Activated naive CD4-positive, alpha-beta T cell treated with anti-CD3 and anti-CD28 coated beads for 36 hours (primary cell): ENCODE data around the gene ARRDC5. TPM values are rescaled to one million over a fixed set of nuclear protein-coding genes. Genes with fewer than 3 reads are reported as not detected.
"Not testable (repeated sequence)": the region's sequence is repeated elsewhere in the genome, so short reads cannot be mapped to it uniquely, and the experiment has no call there.

Experiments used
- CTCF ChIA-PET: fragments of 350-600 bp; sonication (Branson Sonifier 250); formaldehyde crosslinking; loops from one replicate; lab custom pipeline; 2021; ENCODE audit warnings: antibody characterized with exemption; lab: Charles Lee
- DNase-seq: peaks from one replicate; pipeline ENCODE4 v3.0.0-alpha.2; 2020
- H3K27ac Mint-ChIP-seq: one replicate; pipeline ENCODE4 v1.8.0; 2021; ENCODE audit warnings: mild to moderate bottlenecking, mixed read lengths
- H3K27me3 Mint-ChIP-seq: one replicate; pipeline ENCODE4 v1.8.0; 2021; ENCODE audit warnings: low read depth, mixed read lengths
- H3K36me3 Mint-ChIP-seq: one replicate; pipeline ENCODE4 v1.8.0; 2021; ENCODE audit warnings: low read depth, mixed read lengths
- H3K4me1 Mint-ChIP-seq: one replicate; pipeline ENCODE4 v1.8.0; 2021; ENCODE audit warnings: low read depth, mixed read lengths
- H3K4me3 Mint-ChIP-seq: one replicate; pipeline ENCODE4 v1.8.0; 2021; ENCODE audit warnings: mild to moderate bottlenecking, moderate library complexity, mixed read lengths
- H3K9me3 Mint-ChIP-seq: one replicate; pipeline ENCODE4 v1.8.0; 2021; ENCODE audit warnings: mixed read lengths
- intact Hi-C: fragments of 100-400 bp; cut with micrococcal nuclease; formaldehyde crosslinking; loops from one replicate; pipeline ENCODE4 v1.15.1; 2023
- total RNA-seq, 2 experiments: library from RNA; stranded (reverse); gene quantifications; one replicate each; pipeline ENCODE4 v1.2.3, GENCODE V29; 2021

Gene ARRDC5
- total RNA-seq, 2 experiments from 2014 or later = not detected

DNA sequence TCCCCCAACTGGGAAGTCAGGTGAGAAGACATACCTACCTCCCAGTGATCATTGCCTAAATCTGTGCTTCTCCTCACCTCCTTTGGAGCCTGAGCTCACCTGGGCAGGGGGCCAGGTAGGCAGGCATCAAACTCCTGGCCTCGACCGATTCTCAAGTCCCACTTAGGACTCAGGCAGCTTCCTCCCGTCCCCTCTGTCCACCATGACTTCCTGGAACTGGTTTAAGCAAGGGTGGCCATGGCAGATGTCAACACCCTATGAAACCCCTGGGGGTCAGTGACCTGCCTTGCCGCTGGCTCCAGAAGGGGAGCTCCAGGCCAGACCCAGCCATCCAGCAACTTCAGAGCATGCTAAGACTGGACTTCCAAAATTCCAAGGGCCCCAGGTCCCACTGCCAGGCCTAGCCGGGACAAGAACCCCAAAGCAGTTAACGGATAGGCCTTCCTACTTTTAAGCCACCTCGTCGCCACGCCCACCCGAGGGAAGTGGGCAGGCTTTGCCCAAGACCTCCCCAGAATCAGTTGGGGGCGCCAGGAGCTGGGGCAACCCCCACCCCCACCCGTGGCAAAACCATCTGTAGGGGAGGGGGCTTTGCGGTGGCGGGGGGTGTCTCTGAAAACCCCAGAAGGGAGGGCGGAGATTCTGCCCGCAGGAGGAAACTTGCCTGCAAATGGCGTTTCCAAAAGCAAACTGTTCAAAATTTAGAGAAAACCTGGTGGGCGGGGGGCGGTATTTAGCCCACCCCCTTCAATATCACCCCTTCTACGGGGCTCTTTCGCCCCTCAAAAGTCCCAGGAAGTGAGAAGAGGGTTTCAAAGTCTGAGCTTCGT, 35.9 kb downstream of the ARRDC5 start:
- Mint-ChIP-seq H3K27ac (peak overlapping the region; percentile 36), H3K4me3 (peak overlapping the region; percentile 74), H3K4me1 (peaks cover 18% of the 10 kb centered on the region), H3K9me3 (no peaks in the 10 kb centered on the region), H3K27me3 (no peaks in the 10 kb centered on the region), H3K36me3 (no peaks in the 10 kb centered on the region)
- CTCF ChIA-PET = interaction anchor here (0.6 to 2.8 kb wide), 7 partner anchors 13 to 76 kb away, joined by 3 to 13 read pairs (median 3); no protein-coding TSS in a partner anchor
- intact Hi-C loops = loop anchor here (1.0 to 5.0 kb wide), 3 partner anchors 44 to 145 kb away; partner anchors contain the start of gene DPP9
- peak; percentile 41 for DNase-seq

GRCh38 chr19:4861147-4861546, 41.5 kb downstream of the ARRDC5 start:
- CTCF ChIA-PET = interaction anchor here (1.0 kb wide), 1 partner anchor 9 kb away, joined by 4 read pairs; no protein-coding TSS in a partner anchor
- no peaks in the 10 kb centered on the region for H3K9me3 Mint-ChIP-seq
- no peaks in the 10 kb centered on the region for H3K36me3 Mint-ChIP-seq
- no peak for DNase-seq
- H3K27ac Mint-ChIP-seq = no peak overlapping the region
- no peaks in the 10 kb centered on the region for H3K27me3 Mint-ChIP-seq
- intact Hi-C loops = no loop called here
- no peak overlapping the region for H3K4me3 Mint-ChIP-seq
- no peaks in the 10 kb centered on the region for H3K4me1 Mint-ChIP-seq

DNA sequence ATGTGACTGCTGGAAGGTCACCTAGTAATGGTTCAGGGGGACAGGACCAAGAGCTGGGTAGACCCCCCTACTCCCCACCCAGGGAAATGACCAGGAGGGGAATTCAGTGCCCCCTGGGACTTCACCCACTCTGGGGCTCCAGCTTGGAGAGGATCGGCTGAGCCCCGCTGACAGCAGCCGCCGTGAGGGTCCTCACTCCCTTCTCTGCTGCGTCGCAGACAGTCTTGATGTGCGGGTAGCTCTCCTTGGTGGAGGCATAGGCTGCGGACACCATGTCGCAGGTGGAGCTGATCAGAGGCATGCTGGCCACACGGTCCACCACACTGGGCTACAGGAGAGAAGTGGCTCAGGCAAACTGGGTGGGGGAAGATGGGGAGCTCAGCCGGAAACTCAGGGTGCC, 43.0 kb downstream of the ARRDC5 start:
- H3K4me1 Mint-ChIP-seq = no peaks in the 10 kb centered on the region
- H3K27ac Mint-ChIP-seq = no peak overlapping the region
- DNase-seq = no peak
- intact Hi-C loops = no loop called here
- H3K4me3 Mint-ChIP-seq = no peak overlapping the region
- CTCF ChIA-PET = interaction anchor here (1.2 to 1.4 kb wide), 2 partner anchors 50 to 51 kb away, joined by 4 read pairs; no protein-coding TSS in a partner anchor
- no peaks in the 10 kb centered on the region for H3K36me3 Mint-ChIP-seq
- H3K9me3 Mint-ChIP-seq = no peaks in the 10 kb centered on the region
- H3K27me3 Mint-ChIP-seq = no peaks in the 10 kb centered on the region

- H3K36me3 Mint-ChIP-seq, H3K9me3 Mint-ChIP-seq, H3K27ac Mint-ChIP-seq, DNase-seq, H3K27me3 Mint-ChIP-seq, H3K4me3 Mint-ChIP-seq, H3K4me1 Mint-ChIP-seq, intact Hi-C loops: not testable (repeated sequence)
- CTCF ChIA-PET = interaction anchor here (0.8 to 13.5 kb wide), 3 partner anchors 12 to 118 kb away, joined by 3 to 294 read pairs (median 6); no protein-coding TSS in a partner anchor
These were observed 46.2 kb downstream of the ARRDC5 start for GRCh38 chr19:4856468-4856867.

- H3K36me3 Mint-ChIP-seq, H3K27me3 Mint-ChIP-seq, DNase-seq, intact Hi-C loops, H3K27ac Mint-ChIP-seq, H3K4me1 Mint-ChIP-seq, H3K4me3 Mint-ChIP-seq, H3K9me3 Mint-ChIP-seq: not testable (repeated sequence)
- CTCF ChIA-PET = interaction anchor here (0.8 to 13.5 kb wide), 4 partner anchors 22 to 70 kb away, joined by 3 to 294 read pairs (median 3); partner anchors contain the start of gene TICAM1
These were observed 49.2 kb downstream of the ARRDC5 start for GRCh38 chr19:4853506-4853905.

DNA sequence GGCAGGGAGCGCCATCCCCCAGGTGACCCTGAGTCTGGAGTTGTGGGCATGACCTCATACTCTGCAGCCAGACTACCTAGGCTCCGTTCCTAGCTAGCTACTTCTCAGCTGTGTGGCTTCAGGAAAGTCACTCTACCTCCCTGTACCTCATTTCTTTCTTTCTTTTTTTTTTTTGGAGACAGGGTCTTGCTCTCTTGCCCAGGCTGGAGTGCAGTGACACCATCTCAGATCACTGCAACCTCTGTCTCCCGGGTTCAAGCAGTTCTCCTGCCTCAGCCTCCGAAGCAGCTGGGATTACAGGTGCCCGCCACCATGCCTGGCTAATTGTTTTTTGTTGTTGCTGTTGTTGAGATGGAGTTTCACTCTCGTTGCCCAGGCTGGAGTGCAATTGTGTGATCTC, 50.2 kb downstream of the ARRDC5 start:
- no peak for DNase-seq
- Mint-ChIP-seq H3K9me3 (no peaks in the 10 kb centered on the region), H3K36me3 (peaks cover 2% of the 10 kb centered on the region), H3K4me1 (no peaks in the 10 kb centered on the region), H3K27me3 (no peaks in the 10 kb centered on the region), H3K27ac (no peak overlapping the region), H3K4me3 (no peak overlapping the region)
- intact Hi-C loops = no loop called here
- CTCF ChIA-PET = interaction anchor here (0.6 to 13.5 kb wide), 9 partner anchors 15 to 223 kb away, joined by 3 to 294 read pairs (median 3); partner anchors contain the start of genes PLIN3 and TICAM1

DNA sequence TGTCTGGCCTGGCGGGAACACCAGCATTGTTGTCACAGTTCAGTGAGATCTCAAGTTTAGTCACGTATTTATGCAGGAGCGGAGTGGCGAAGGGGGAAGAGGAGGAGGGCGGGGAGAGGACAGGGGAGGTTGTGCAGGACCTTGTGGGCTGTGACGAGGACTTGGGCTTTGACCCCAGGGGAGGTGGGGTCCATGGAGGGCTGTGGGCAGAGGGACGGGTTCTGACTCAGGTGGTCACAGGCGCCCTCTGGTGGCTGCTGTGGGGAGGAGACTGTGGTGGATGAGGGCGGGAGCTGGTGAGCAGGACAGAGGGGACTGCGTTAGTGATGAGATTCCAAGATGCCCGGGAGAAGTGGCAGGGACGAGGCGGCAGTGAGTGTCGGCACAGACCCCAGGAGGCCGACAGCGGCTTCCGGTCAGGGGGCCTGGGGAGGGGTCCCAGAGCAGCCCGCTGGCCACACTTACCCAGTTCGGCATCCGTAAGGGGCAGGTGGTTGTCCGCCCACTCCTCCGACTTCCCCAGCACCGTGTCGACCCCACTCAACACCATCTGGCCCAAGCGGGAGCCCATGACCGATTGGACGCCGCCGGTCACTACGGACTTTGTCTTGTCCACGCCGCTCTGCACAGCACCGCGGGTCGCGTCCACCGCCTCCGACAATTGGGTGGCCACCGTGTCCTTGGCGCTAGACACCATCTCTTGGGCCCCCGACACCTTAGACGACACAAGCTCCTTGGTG, 51.0 kb downstream of the ARRDC5 start:
- H3K36me3 Mint-ChIP-seq = peaks cover 2% of the 10 kb centered on the region
- no peak overlapping the region for H3K4me3 Mint-ChIP-seq
- intact Hi-C loops = loop anchor here (1.0 kb wide), 1 partner anchor 42 kb away; no protein-coding TSS in a partner anchor

GRCh38 chr19:4849019-4849418, 53.7 kb downstream of the ARRDC5 start:
- Mint-ChIP-seq H3K36me3 (peaks cover 4% of the 10 kb centered on the region), H3K27me3 (no peaks in the 10 kb centered on the region), H3K9me3 (no peaks in the 10 kb centered on the region), H3K4me3 (no peak overlapping the region), H3K27ac (no peak overlapping the region), H3K4me1 (no peaks in the 10 kb centered on the region)
- intact Hi-C loops = no loop called here
- CTCF ChIA-PET = interaction anchor here (0.9 to 13.5 kb wide), 4 partner anchors 15 to 44 kb away, joined by 4 to 294 read pairs (median 4); no protein-coding TSS in a partner anchor
- DNase-seq = no peak

More for the DNA sequence above, 51.0 kb downstream of the ARRDC5 start:
- Mint-ChIP-seq H3K4me1 (no peaks in the 10 kb centered on the region), H3K27me3 (no peaks in the 10 kb centered on the region), H3K9me3 (no peaks in the 10 kb centered on the region), H3K27ac (no peak overlapping the region)
- CTCF ChIA-PET = interaction anchor here (0.9 to 13.5 kb wide), 9 partner anchors 15 to 224 kb away, joined by 3 to 294 read pairs (median 5); partner anchors contain the start of genes PLIN3 and TICAM1
- DNase-seq = peak; percentile 84

GRCh38 chr19:4847190-4847973, 55.3 kb downstream of the ARRDC5 start:
- no peak overlapping the region for H3K27ac Mint-ChIP-seq
- H3K27me3 Mint-ChIP-seq = no peaks in the 10 kb centered on the region
- no peak overlapping the region for H3K4me3 Mint-ChIP-seq
- intact Hi-C loops = no loop called here
- no peaks in the 10 kb centered on the region for H3K4me1 Mint-ChIP-seq
- H3K36me3 Mint-ChIP-seq = peaks cover 4% of the 10 kb centered on the region
- H3K9me3 Mint-ChIP-seq = no peaks in the 10 kb centered on the region
- no peak for DNase-seq
- CTCF ChIA-PET = interaction anchor here (13.5 kb wide), 1 partner anchor 37 kb away, joined by 294 read pairs; no protein-coding TSS in a partner anchor

DNA sequence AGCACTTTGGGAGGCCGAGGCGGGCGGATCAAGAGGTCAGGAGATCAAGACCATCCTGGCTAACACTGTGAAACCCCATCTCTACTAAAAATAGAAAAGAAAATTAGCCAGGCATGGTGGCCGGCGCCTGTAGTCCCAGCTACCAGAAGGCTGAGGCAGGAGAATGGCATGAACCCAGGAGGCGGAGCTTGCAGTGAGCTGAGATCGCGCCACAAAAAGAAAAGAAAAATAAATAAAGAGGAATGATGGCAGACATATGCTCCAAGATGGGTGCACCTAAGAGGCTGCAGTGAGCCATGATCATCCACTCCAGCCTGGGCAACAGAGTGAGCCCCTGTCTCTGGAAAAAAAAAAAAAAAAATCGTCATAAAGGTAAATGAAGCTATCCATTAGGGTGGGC, 56.7 kb downstream of the ARRDC5 start:
- H3K4me3 Mint-ChIP-seq, H3K27me3 Mint-ChIP-seq, H3K27ac Mint-ChIP-seq, H3K4me1 Mint-ChIP-seq, DNase-seq, H3K9me3 Mint-ChIP-seq, H3K36me3 Mint-ChIP-seq, intact Hi-C loops: not testable (repeated sequence)
- CTCF ChIA-PET = interaction anchor here (0.7 to 13.5 kb wide), 2 partner anchors 35 to 186 kb away, joined by 3 to 294 read pairs; no protein-coding TSS in a partner anchor

GRCh38 chr19:4844348-4845179, 58.1 kb downstream of the ARRDC5 start:
- Mint-ChIP-seq H3K27me3 (no peaks in the 10 kb centered on the region), H3K4me3 (no peak overlapping the region), H3K4me1 (peaks cover 3% of the 10 kb centered on the region), H3K27ac (no peak overlapping the region), H3K9me3 (no peaks in the 10 kb centered on the region), H3K36me3 (peaks cover 4% of the 10 kb centered on the region)
- intact Hi-C loops = no loop called here
- CTCF ChIA-PET = interaction anchor here (1.0 to 13.5 kb wide), 3 partner anchors 34 to 112 kb away, joined by 3 to 294 read pairs (median 3); no protein-coding TSS in a partner anchor
- DNase-seq = no peak
